Stimulated activated CD8-positive, alpha-beta memory T cell treated with anti-CD3 and anti-CD28 coated beads, Interleukin-12 subunit alpha, Interleukin-12 subunit beta, amount 100 ng/mL, for 24 hours (primary cell): ENCODE results near the gene ERF.

Experiments
- DNase-seq: peaks from one replicate; pipeline ENCODE4 v3.0.0-alpha.2; 2020; ENCODE audit errors: extremely low read depth

ERF gene

GRCh38 chr19:42254089-42254849 is 659 bp downstream of the ERF start:
- DNase-seq: peak; percentile 51

- peak; percentile 32 for DNase-seq
Observed at GRCh38 chr19:42253245-42254088, 1.5 kb downstream of the ERF start.

GRCh38 chr19:42252365-42253244 is 2.3 kb downstream of the ERF start:
- DNase-seq: no peak

GRCh38 chr19:42251572-42252358 is 3.2 kb downstream of the ERF start:
- no peak for DNase-seq

GRCh38 chr19:42250666-42251531 is 4.0 kb downstream of the ERF start:
- no peak for DNase-seq

- DNase-seq: no peak
Observed at GRCh38 chr19:42250183-42250665, 4.7 kb downstream of the ERF start.

GRCh38 chr19:42249769-42250168 is 5.2 kb downstream of the ERF start:
- DNase-seq: no peak

- DNase-seq: no peak
Observed at GRCh38 chr19:42249149-42249750, 5.7 kb downstream of the ERF start.

- no peak for DNase-seq
Observed at GRCh38 chr19:42248270-42249148, 6.4 kb downstream of the ERF start.

- DNase-seq: no peak
Observed at GRCh38 chr19:42247640-42248199, 7.2 kb downstream of the ERF start.

GRCh38 chr19:42246922-42247639 is 7.8 kb downstream of the ERF start:
- no peak for DNase-seq

- DNase-seq: no peak
Observed at GRCh38 chr19:42246143-42246921, 8.6 kb downstream of the ERF start.

- DNase-seq: no peak
Observed at GRCh38 chr19:42245231-42245630, 9.7 kb downstream of the ERF start.

- DNase-seq: peak; percentile 81
Observed at GRCh38 chr19:42244347-42245220, 10.3 kb downstream of the ERF start.

- DNase-seq: peak; percentile 89
Observed at GRCh38 chr19:42242512-42243409, 12.2 kb downstream of the ERF start, which contains the start of gene GSK3A. Gene GSK3A (minus strand): TSS chr19:42242602. CDS start chr19:42242465, 137 bp downstream.
